GM18520 (cell line): Measurements from ENCODE around the gene FTO.
"Not testable (repeated sequence)": the region's sequence is repeated elsewhere in the genome, so short reads cannot be mapped to it uniquely, and the experiment has no call there.

Experiments
- ATAC-seq: cut with Tn5 transposase; IDR thresholded peaks from one replicate; pipeline ENCODE4 v1.9.1; 2021; ENCODE audit not compliant: unreplicated experiment

Gene FTO

GRCh38 chr16:53855056-53855455, 151.1 kb downstream of the FTO start:
- no peak for ATAC-seq

- no peak for ATAC-seq
These were observed 151.6 kb downstream of the FTO start for GRCh38 chr16:53855511-53855910.

DNA sequence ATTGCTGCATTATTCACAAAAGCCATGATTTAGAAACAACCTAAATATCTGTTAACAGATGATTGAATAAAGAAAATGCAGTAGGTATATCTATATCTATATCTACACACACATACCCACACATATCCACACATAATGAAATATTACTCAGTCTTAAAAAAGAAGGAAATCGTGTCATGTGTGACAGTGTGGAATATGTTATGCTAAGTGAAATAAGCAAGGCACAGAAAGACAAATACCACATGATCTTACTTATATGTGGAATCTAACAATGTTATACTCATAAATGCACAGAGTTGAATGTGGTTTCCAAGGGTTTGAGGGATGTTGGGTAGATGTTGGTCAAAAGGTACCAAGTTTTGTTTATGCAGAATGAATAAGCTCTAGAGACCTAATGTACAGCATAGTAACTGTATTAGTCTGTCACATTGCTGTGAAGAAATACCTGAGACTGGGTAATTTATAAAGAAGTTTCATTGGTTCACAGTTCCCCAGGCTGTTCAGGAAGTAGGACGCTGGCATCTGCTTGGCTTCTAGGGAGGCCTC, 156.1 kb downstream of the FTO start:
- no peak for ATAC-seq

- no peak for ATAC-seq
These were observed 159.9 kb downstream of the FTO start for GRCh38 chr16:53863861-53864260.

DNA sequence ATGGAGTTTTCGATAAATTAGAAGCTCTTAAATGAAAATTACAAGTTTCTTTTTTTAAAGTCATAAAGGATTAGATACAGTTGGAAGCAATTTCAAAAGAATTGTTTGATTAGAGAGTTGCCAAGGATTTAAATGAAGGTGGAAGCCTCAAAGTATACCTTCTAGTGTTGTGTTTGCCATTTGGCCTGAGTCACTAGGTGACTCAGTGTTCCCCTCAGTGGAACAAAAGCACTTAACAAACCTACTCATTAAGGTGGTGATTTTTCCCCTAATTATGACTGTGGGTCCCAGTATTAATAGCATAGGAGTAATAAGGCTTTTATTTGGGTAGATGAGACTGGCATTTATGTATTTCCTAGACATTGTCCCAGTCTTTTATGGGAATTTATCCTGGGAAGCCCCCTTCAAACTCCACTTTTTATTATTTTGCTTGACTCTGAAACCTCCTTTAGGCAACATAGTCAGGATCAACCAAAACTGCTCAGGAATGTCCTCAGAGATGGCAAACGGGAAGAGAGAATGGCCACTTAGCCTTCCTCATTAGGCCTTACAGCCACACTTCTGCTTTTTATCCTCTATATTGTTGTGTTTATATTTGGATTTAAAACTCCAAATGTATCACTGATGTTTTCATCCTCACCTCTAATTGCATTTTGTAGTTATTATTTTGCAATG, 161.0 kb downstream of the FTO start:
- peak; percentile 39 for ATAC-seq

DNA sequence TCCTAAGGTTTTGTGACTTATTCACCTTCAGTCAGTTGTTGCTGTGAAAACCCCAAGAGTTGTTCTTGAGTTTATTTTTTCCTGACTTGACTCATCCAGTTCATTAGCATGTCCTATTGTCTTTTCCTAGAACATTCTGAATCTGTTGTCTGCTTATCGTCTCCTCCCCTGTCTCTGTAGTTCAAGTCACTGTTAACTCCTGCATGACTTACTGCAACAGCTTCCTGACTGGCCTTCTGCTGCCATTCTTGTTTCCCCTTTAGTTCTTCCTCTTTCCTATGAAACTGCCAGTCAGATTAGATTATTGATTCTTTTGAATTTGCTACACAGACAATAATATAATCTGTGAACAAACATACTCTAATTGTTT, 161.5 kb downstream of the FTO start:
- peak; percentile 42 for ATAC-seq

GRCh38 chr16:53866520-53866919, 162.6 kb downstream of the FTO start:
- no peak for ATAC-seq

DNA sequence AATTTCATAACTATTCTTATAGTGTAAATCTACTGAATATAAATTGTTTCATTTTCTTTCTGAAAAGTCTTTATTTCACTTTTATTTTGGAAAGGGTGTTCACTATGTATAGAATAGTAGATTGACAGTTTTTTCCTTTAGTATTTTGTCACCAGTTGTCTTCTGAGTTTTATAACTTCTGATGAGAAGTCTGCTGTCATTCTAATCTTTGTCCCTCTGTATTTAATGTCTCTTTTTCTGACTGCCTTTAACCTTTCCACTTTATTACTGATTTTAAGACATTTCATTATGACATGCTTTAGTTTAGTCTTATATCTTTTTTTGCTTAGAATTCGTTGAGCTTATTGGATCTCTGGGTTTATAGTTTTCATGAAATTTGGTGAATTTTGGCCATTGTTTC, 166.9 kb downstream of the FTO start:
- no peak for ATAC-seq

DNA sequence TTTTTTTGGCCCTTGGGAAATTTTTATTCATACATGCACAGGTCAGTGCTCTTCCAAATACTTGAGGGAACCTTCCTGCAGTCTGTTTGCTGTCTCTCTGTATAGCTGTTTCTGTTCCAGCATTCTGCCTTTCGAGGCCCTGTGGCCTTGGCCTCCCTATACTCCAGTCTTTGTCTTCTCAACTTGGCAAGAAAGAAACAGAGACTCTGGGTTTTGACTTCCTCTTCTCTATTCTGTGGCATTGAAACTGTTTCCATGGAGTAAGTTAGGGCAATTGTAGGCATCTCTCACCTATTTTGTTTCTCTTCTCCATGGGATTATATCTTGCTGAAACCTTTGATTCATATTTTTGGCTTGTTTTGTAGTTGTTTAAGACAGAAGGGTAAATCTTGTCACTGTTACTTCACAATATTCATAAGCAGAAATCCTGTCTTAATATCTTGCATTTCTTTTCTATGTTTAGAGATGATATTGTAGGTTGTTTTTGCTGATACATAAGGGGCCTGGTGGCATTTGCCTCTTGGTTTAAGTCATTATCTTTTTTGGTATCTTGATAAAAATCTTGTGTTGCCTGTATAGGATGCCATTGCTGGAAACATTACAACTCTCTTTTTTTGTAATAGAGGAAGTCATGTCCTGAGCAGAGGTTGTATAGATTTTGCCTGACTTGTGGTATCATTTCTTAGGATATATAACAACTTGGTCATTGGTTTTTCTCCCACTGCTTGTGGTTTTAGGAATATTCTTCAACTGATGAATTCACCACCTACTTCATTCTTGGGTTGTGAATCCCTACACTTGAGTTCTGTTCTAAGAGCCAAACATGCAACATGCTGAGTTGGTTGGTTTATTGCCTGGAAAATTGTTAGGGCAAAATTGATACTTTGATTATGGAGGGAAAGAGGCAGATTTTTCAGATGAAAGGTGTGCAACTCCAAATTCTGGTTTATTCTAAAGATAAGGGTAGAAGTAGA, 168.6 kb downstream of the FTO start:
- ATAC-seq, result no peak

DNA sequence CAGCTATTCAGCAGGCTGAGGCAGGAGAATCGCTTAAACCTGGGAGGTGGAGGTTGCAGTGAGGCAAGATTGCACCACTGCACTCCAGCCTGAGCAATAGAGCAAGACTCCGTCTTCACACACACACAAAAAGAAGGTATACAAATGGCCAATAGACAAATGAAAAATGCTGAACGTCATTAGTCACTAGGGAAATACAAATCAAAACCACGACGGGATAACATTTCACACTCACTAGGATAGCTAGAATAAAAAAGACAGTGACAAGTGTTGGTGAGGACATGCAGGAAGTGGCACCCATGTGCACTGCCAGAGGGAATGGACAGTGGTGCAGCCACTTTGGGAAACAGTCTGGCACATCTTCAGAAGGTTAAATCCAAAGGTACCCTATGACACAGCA, 172.9 kb downstream of the FTO start:
- ATAC-seq, result no peak

DNA sequence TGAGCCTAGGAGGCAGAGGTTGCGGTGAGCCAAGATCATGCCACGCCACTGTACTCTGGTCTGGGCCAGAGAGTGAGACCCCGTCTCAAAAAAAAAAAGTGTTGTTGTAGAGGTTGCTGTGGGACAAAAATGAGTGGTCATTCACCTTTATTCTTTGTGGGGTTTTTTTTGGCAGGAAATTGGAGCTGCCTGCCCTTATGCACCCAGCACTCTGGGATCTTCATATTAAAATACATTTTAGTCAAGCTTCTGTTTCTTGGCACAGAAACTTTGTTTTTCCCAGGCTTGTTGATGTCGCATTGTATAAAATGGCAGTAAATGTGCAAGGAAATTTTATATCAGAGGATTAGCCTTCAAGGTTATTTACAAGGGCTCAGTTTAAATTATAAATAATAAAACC, 174.3 kb downstream of the FTO start:
- ATAC-seq, result no peak

DNA sequence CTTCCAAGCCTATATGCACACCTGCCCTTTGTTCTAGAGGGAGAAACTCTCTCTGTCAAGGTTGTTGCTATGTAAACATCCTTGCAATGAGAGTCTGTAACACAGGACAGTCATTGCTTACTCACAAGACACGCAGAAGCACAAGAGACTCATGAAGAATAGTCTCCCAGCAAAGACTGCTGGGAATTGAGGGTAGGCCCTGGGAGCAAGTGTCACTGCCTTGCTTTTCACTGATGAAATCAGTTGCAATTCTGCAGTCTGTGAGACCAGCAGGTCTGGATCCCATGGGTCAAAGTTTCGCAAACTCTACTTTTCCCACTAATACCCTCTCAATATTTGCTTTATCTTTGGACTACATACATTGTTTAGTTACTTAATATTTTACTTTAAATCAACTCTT, 177.4 kb downstream of the FTO start:
- ATAC-seq, result no peak

DNA sequence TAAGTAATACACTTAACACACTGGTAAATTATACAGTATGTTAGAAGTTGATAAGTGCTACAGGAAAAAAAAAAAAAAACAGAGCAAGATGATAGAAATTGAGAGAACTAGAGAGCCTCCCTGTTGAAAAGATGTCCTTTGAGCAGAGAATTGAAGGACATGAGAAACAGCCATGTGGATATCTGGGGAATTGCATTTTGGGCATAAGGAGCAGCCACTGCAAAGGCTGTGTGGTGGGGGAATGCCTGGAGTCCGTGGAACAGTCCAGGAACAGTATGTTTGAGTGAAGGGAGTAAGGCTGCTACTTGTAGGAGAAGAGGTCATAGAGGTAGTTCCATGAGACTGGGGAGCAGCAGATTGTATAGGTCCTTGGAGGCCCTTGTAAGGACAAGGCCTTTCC, 178.4 kb downstream of the FTO start:
- no peak for ATAC-seq

DNA sequence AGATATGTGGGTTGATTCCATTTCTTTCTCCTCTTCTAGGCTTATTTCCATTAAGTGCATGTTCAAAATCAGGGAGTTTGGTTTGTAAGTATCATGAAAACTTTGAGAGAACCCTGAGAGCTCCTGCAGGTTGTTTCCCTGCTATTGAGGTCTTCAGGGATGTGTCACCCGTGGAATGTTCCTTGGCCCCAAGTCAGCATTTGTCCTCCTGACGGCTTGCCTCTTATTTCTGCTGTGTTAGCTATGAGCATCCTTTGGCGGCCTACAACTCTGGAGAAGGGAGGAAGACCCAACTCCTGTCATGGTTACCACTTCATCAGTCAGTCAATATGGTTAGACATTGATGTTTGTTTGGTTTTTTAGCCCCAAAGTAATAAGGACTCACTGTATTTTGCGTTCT, 180.8 kb downstream of the FTO start:
- no peak for ATAC-seq

GRCh38 chr16:53886482-53887378, 182.8 kb downstream of the FTO start:
- ATAC-seq, result no peak

DNA sequence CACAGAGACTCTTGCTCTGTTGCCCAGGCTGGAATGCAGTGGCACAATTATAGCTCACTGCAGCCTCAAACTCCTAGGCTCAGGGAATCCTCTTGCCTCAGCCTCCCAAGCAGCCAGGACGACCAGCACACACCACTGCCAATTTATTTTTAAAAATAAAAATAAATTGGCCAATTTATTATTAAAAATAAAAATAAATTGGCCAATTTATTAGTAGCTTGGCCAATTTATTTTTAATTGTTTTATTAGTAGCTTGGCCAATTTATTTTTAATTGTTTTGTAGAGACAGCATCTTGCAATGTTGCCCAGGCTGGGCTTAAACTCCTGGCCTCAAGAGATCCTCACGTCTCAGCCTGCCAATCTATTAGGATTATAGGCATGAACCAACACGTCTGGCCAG, 184.3 kb downstream of the FTO start:
- ATAC-seq, result no peak

DNA sequence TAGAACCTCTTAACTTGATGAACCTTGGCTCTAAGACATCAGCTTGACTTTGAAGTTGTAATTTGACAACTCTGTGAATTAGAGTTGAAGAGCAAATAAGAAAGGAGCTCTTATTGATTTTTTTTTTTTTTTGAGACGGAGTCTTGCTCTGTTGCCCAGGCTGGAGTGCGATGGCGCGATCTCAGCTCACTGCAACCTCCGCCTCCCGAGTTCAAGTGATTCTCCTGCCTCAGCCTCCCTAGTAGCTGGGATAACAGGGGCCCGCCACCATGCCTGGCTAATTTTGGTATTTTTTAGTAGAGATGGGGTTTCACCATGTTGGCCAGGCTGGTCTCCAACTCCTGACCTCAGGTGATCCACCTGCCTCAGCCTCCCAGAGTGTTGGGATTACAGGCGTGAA, 186.9 kb downstream of the FTO start:
- not testable (repeated sequence) for ATAC-seq

DNA sequence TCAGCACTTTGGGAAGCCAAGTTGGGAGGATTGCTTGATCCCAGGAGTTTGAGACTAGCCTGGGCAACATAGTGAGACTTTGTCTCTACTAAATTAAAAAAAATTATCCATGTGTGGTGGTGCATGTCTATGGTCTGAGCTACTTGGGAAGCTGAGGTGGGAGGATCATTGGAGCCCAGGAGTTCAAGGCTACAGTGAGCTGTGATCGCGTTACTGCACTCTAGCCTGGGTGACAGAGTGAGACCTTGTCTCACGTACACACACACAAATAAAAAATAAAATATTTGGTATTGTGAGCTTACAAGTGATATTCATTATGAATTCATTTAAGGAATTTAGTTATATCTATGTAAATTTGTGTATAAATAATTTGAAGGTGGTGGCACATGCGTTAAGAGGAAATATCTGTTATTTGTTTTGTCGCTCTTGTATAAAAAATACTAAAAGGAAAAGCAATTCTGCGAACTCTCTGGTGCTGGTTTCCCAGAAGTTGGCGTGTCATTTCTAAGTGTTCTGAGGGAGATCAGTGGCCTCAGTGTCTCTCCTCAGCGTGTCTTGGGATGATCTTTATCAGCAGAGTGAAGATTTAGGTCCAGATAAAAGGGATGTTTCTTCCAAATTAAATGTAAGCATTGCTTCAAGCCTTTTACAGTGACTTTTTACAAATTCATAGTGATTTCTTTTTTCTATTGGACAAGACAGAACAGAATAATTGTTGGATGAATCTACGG, 187.6 kb downstream of the FTO start:
- ATAC-seq, result no peak

DNA sequence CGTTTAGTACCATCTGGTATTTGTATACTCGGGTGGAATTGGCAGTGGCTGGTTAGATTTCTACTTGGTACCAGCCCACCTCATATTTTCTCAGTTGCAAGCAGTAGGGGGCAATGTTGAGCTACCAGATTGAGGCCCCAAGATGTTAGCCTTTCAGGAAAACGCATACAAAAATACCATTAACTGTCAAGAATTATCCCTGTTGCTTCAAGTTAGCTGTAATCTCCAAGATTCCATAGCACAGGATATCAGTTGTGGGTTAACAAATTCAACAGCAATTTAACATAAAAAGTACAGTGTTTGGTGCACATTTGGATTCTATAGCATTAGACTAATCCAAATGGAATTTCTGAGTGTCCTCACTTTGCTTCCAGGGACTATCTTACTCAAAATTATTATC, 188.2 kb downstream of the FTO start:
- ATAC-seq, result no peak

GRCh38 chr16:53893731-53894435, 189.9 kb downstream of the FTO start:
- ATAC-seq, result no peak
